ENCODE results near the gene COL4A2. TPM values are rescaled to one million over a fixed set of nuclear protein-coding genes. Genes with fewer than 3 reads are reported as not detected.

Gene COL4A2
- total RNA-seq, 3 donors from 2014 or later (not counting 1 experiment from before 2014, with no cell fraction given): not detected

GRCh38 chr13:110463871-110464510, 156.9 kb downstream of the COL4A2 start:
- no peaks in the 10 kb centered on the region for H3K9me3 Mint-ChIP-seq
- H3K27me3 ChIP-seq (ENCODE audit: control insufficient read depth, insufficient read depth, low read length): no peaks in the 10 kb centered on the region
- no peak overlapping the region for H3K4me3 Mint-ChIP-seq
- peaks cover 5 to 8% of the 10 kb centered on the region in 2 donors for H3K27me3 Mint-ChIP-seq (ENCODE audit: low read depth in 2 of 2)
- H3K27ac ChIP-seq (ENCODE audit: low read length): peak overlapping the region; percentile 27
- no peak overlapping the region for H3K4me3 ChIP-seq (ENCODE audit: low read length)
- no peaks in the 10 kb centered on the region for H3K36me3 Mint-ChIP-seq
- H3K4me1 Mint-ChIP-seq: no peaks in the 10 kb centered on the region
- TF ChIP-seq CTCF (IDR thresholded peaks at IDR 0.05): no peak
- H3K9me3 ChIP-seq (ENCODE audit: control insufficient read depth, insufficient read depth, low read length): no peaks in the 10 kb centered on the region
- H3K27ac Mint-ChIP-seq: peak overlapping the region in 1 of 2 donors; percentile 29
- intact Hi-C loops (cut with micrococcal nuclease): no loop called here
- DNase-seq (no peak), ATAC-seq (no peak)
- WGBS (ENCODE audit: insufficient coverage): 46% methylated on average over 6 of the region's 6 CpGs
- H3K36me3 ChIP-seq (ENCODE audit: control insufficient read depth, insufficient read depth, low read length): no peaks in the 10 kb centered on the region
- H3K4me1 ChIP-seq (ENCODE audit: control insufficient read depth, insufficient read depth, low read length): peaks cover 2% of the 10 kb centered on the region

GRCh38 chr13:110464556-110465333, 157.7 kb downstream of the COL4A2 start:
- ATAC-seq: no peak
- 90% methylated on average over 21 of the region's 22 CpGs for WGBS (ENCODE audit: insufficient coverage)

GRCh38 chr13:110465696-110466095, 158.6 kb downstream of the COL4A2 start:
- Histone ChIP-seq H3K27ac (ENCODE audit: low read length) (no peak overlapping the region), H3K36me3 (ENCODE audit: control insufficient read depth, insufficient read depth, low read length) (no peaks in the 10 kb centered on the region), H3K27me3 (ENCODE audit: control insufficient read depth, insufficient read depth, low read length) (no peaks in the 10 kb centered on the region), H3K4me3 (ENCODE audit: low read length) (no peak overlapping the region), H3K9me3 (ENCODE audit: control insufficient read depth, insufficient read depth, low read length) (no peaks in the 10 kb centered on the region), H3K4me1 (ENCODE audit: control insufficient read depth, insufficient read depth, low read length) (peaks cover 2% of the 10 kb centered on the region)
- no peak for TF ChIP-seq CTCF (IDR thresholded peaks at IDR 0.05)
- H3K27me3 Mint-ChIP-seq (ENCODE audit: low read depth in 2 of 2): peaks cover 5 to 12% of the 10 kb centered on the region in 2 donors
- WGBS (ENCODE audit: insufficient coverage): 90% methylated on average over 9 of the region's 9 CpGs
- no peak overlapping the region for H3K27ac Mint-ChIP-seq
- ATAC-seq (no peak), DNase-seq (no peak)
- H3K4me3 Mint-ChIP-seq: no peak overlapping the region
- no peaks in the 10 kb centered on the region for H3K9me3 Mint-ChIP-seq
- intact Hi-C loops (cut with micrococcal nuclease): no loop called here
- H3K36me3 Mint-ChIP-seq: no peaks in the 10 kb centered on the region
- H3K4me1 Mint-ChIP-seq: no peaks in the 10 kb centered on the region

More at GRCh38 chr13:110464556-110465333, 157.7 kb downstream of the COL4A2 start:
- no peak overlapping the region for H3K4me3 Mint-ChIP-seq
- TF ChIP-seq CTCF (IDR thresholded peaks at IDR 0.05): no peak
- Histone ChIP-seq H3K9me3 (ENCODE audit: control insufficient read depth, insufficient read depth, low read length) (no peaks in the 10 kb centered on the region), H3K27ac (ENCODE audit: low read length) (peak overlapping the region; percentile 27), H3K27me3 (ENCODE audit: control insufficient read depth, insufficient read depth, low read length) (no peaks in the 10 kb centered on the region), H3K36me3 (ENCODE audit: control insufficient read depth, insufficient read depth, low read length) (no peaks in the 10 kb centered on the region), H3K4me1 (ENCODE audit: control insufficient read depth, insufficient read depth, low read length) (peaks cover 2% of the 10 kb centered on the region), H3K4me3 (ENCODE audit: low read length) (no peak overlapping the region)
- H3K4me1 Mint-ChIP-seq: no peaks in the 10 kb centered on the region
- no peak overlapping the region for H3K27ac Mint-ChIP-seq
- peaks cover 5 to 8% of the 10 kb centered on the region in 2 donors for H3K27me3 Mint-ChIP-seq (ENCODE audit: low read depth in 2 of 2)
- H3K9me3 Mint-ChIP-seq: no peaks in the 10 kb centered on the region
- intact Hi-C loops (cut with micrococcal nuclease): no loop called here
- no peaks in the 10 kb centered on the region for H3K36me3 Mint-ChIP-seq
- DNase-seq: no peak

Data from natural killer cell (primary cell).